Colonic mucosa (tissue), 4 donors: ENCODE data around the gene PBX2. TPM values are rescaled to one million over a fixed set of nuclear protein-coding genes. Genes with fewer than 3 reads are reported as not detected.

Experiments
- DNase-seq: peaks from one replicate; pipeline ENCODE4 v3.0.0-alpha.2; 2020
- H3K27ac ChIP-seq: fragments of 200-600 bp; one replicate; pipeline ENCODE4 v1.8.0; 2021
- H3K27me3 ChIP-seq: fragments of 200-600 bp; one replicate; pipeline ENCODE4 v1.8.0; 2021
- H3K36me3 ChIP-seq: fragments of 200-600 bp; one replicate; pipeline ENCODE4 v1.8.0; 2021
- H3K4me1 ChIP-seq: fragments of 200-600 bp; one replicate; pipeline ENCODE4 v1.8.0; 2021; ENCODE audit warnings: mild to moderate bottlenecking
- H3K4me3 ChIP-seq: fragments of 200-600 bp; one replicate; pipeline ENCODE4 v1.8.0; 2021
- H3K9ac ChIP-seq, 2 donors: one replicate each; pipeline ENCODE4 v1.7.0; 2013; ENCODE audit warnings: control low read depth in 2 of 2, low read depth in 2 of 2, low read length in 2 of 2
- H3K9me3 ChIP-seq: fragments of 200-600 bp; one replicate; pipeline ENCODE4 v1.8.0; 2021
- CTCF ChIP-seq: fragments of 200-600 bp; IDR thresholded peaks from one replicate; pipeline ENCODE4 v1.8.0; 2022; ENCODE audit warnings: antibody characterized with exemption, mild to moderate bottlenecking
- intact Hi-C: fragments of 100-400 bp; cut with DNase I; formaldehyde crosslinking; loops from one replicate; pipeline ENCODE4 v1.14.1; 2022
- total RNA-seq, 2 donors: library from RNA; stranded (reverse); fragmentation: NEBNext Ultra II Directional in 1 of 2; extraction: Animal tissue kit (Norgen Biotek cat#: 25700) in 1 of 2; gene quantifications; one replicate each; pipeline ENCODE4 v1.2.1, GENCODE V29; 2021
- donor health status: healthy.
- donor health status: DM: no; HTN: no; CAD: no.
- donor health status: DM: no; HTN: no; CAD: no.

Gene PBX2
- total RNA-seq, 2 donors from 2014 or later, result 47.5 TPM

DNA sequence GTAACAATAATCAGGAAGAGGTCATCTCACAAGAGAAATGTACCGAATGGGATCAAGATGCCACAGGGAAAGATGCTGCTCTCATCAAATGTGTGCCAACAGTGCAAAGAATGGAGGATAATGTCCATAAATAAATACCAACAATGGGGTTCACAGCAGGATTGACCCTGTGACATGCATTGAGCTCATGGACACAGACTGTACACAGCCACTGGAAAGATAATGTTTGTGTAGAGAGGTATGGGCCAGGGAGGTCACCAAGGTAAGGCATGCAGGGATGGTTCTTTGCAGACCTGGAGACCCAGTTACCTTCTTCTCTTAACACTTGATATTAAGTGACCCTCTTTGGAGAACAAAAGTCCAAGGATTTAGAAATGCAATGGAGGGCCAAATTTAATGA lies 15.6 kb downstream of the PBX2 start:
- Histone ChIP-seq H3K4me3 (no peak overlapping the region), H3K27me3 (no peaks in the 10 kb centered on the region), H3K9me3 (no peaks in the 10 kb centered on the region), H3K36me3 (peaks cover 7% of the 10 kb centered on the region), H3K27ac (no peak overlapping the region), H3K4me1 (peaks cover 21% of the 10 kb centered on the region), H3K9ac (no peak overlapping the region)
- DNase-seq, result no peak
- TF ChIP-seq CTCF, result no peak
- intact Hi-C loops, result no loop called here

DNA sequence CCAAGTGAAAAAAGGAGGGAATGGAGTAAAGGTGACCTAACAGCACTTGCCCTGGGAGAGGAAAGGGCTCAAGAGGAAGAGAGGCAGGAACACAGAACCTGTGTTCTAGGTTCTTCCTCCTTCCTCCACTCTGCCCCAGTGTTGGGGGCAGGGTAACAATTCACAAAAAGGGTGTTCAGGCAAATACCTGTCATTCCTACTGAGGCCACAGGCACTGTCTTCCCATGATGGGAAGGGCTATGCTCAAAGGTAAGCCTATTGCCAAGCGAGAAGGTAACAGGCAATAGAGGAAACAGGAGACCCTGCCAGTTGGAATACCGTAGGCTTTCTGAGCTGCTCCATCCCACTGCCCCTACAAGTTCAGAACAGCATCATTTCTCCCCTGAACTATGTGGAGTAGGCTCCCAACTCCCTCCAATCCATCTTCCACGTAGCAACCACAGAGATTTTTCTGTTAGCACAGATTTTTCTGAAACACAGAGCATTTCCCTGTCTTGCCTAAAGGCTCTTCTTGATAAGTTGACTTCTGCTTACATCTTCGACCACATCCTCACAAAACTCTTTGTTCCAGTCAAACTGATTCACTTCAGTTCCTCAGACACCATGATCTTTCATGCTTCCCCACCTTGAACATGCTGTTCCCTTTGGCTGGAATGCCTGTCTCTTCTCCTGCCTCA lies 16.8 kb downstream of the PBX2 start:
- no peak overlapping the region for H3K4me3 ChIP-seq
- peaks cover 16% of the 10 kb centered on the region for H3K4me1 ChIP-seq
- H3K36me3 ChIP-seq, result peaks cover 7% of the 10 kb centered on the region
- no peak for DNase-seq
- intact Hi-C loops, result no loop called here
- H3K27ac ChIP-seq, result no peak overlapping the region
- H3K9ac ChIP-seq, result no peak overlapping the region
- H3K27me3 ChIP-seq, result no peaks in the 10 kb centered on the region
- no peaks in the 10 kb centered on the region for H3K9me3 ChIP-seq
- TF ChIP-seq CTCF, result no peak

DNA sequence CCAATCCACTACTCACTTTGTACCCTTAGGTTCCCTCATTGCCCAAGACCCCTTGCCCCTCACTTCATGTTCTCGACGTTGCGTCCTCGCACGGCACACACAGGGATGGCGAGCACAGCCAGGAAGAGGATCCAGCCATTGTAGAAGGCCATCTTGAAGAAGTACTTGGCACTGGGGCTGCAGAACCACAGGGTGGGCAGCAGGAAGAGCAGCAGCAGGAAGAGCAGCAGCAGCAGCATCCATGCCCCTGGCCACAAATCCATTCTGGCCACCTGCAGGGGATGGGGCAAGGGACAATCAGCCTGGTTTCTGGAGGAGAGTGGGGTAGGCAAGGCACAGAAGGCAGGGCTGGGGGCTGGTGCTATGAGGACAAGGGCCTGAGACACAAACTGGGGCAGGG lies 18.8 kb downstream of the PBX2 start:
- Histone ChIP-seq H3K9ac (no peak overlapping the region), H3K27ac (no peak overlapping the region), H3K36me3 (peaks cover 7% of the 10 kb centered on the region), H3K4me3 (no peak overlapping the region), H3K27me3 (no peaks in the 10 kb centered on the region), H3K9me3 (no peaks in the 10 kb centered on the region), H3K4me1 (peaks cover 11% of the 10 kb centered on the region)
- TF ChIP-seq CTCF, result no peak
- intact Hi-C loops, result no loop called here
- DNase-seq, result no peak

- H3K36me3 ChIP-seq, result peaks cover 7% of the 10 kb centered on the region
- no peak overlapping the region for H3K9ac ChIP-seq
- H3K4me3 ChIP-seq, result no peak overlapping the region
- H3K27me3 ChIP-seq, result no peaks in the 10 kb centered on the region
- no peak for DNase-seq
- TF ChIP-seq CTCF, result no peak
- no peak overlapping the region for H3K27ac ChIP-seq
- H3K9me3 ChIP-seq, result no peaks in the 10 kb centered on the region
- intact Hi-C loops, result no loop called here
- H3K4me1 ChIP-seq, result peaks cover 10% of the 10 kb centered on the region
These were observed 19.7 kb downstream of the PBX2 start for GRCh38 chr6:32170294-32170693.

GRCh38 chr6:32168807-32169591 lies 21.0 kb downstream of the PBX2 start:
- H3K4me1 ChIP-seq, result peaks cover 3% of the 10 kb centered on the region
- H3K27ac ChIP-seq, result no peak overlapping the region
- intact Hi-C loops, result no loop called here
- no peaks in the 10 kb centered on the region for H3K27me3 ChIP-seq
- no peak overlapping the region for H3K9ac ChIP-seq
- no peak for DNase-seq
- no peak overlapping the region for H3K4me3 ChIP-seq
- no peaks in the 10 kb centered on the region for H3K9me3 ChIP-seq
- no peak for TF ChIP-seq CTCF
- H3K36me3 ChIP-seq, result peaks cover 7% of the 10 kb centered on the region
